Rectal smooth muscle tissue (tissue), 1 donor: ENCODE results near the gene SCRN1.

ENCODE experiments used
- H3K27ac ChIP-seq: one replicate; pipeline ENCODE4 v1.7.0; 2013; ENCODE audit warnings: low read depth, low read length, inconsistent platforms
- H3K27me3 ChIP-seq: one replicate; pipeline ENCODE4 v1.7.0; 2013; ENCODE audit warnings: low read length; ENCODE audit not compliant: control insufficient read depth, insufficient read depth
- H3K36me3 ChIP-seq: one replicate; pipeline ENCODE4 v1.7.0; 2013; ENCODE audit warnings: low read length; ENCODE audit not compliant: control insufficient read depth, insufficient read depth
- H3K4me1 ChIP-seq: one replicate; pipeline ENCODE4 v1.7.0; 2013; ENCODE audit warnings: low read length; ENCODE audit not compliant: control insufficient read depth, insufficient read depth
- H3K4me3 ChIP-seq: one replicate; pipeline ENCODE4 v1.7.0; 2013; ENCODE audit warnings: low read length
- H3K9ac ChIP-seq: one replicate; pipeline ENCODE4 v1.7.0; 2013; ENCODE audit warnings: low read length

Gene SCRN1

DNA sequence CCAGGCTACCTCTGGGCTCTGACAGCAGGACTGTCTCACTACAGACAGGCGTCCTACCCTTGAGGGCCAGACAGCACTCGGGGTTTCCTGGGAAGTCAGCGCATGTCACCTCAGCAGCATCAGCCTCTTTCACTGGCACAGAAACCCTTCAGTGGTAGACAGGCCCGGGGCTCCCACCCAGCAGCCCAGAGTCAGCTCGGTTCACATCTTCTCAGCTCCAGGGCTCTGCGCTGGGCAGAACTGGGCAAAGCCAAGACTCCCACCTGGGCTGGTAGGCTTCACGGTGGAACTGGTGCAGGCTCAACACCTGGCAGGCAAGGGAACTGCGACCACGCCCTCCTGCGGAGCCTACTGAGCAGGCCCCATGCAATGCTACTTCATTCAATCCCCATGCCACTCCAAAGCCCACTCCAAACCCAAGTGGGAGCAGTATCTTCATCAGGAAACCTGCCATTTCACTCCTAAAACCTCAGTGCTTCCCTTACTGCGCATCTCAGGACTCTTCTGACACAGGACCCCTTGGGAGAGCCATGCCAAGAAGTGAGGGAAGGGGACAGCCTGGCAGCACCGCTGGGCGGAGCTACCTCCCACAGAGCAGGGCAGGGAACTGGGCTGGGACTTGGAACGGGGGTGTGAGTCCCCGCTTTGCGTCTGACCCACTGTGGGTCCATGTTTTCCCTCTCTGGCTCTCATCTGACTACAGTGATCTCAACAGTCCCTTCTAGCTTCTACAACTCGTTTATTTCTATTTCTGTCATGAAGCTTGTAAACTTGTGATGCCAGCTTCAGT lies 60.4 kb downstream of the SCRN1 start:
- Histone ChIP-seq H3K9ac (no peak overlapping the region), H3K4me1 (no peaks in the 10 kb centered on the region), H3K27me3 (no peaks in the 10 kb centered on the region), H3K27ac (no peak overlapping the region), H3K4me3 (no peak overlapping the region), H3K36me3 (peaks cover 8% of the 10 kb centered on the region)

DNA sequence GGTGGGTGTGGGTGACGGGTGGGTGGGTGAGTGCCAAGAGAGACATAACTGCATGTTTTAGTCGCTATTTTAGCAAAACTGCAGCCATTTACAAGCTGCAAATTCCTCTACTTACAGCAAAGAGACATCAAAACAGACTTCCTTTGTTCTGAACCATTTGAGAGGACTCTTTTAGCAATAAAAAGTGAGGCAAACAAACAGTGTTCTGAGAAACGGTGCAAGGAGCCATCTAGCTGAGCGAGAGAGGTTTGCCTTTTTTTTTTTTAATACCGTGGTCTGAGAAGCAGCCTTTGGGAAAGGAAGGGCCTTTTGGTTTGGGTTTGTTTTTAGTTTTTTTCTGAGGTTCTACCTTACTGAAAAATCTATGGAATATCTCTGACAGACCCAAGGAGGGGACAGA lies 62.9 kb downstream of the SCRN1 start:
- peaks cover 15% of the 10 kb centered on the region for H3K36me3 ChIP-seq
- H3K4me1 ChIP-seq = no peaks in the 10 kb centered on the region
- no peak overlapping the region for H3K9ac ChIP-seq
- no peak overlapping the region for H3K27ac ChIP-seq
- no peak overlapping the region for H3K4me3 ChIP-seq
- H3K27me3 ChIP-seq = no peaks in the 10 kb centered on the region

DNA sequence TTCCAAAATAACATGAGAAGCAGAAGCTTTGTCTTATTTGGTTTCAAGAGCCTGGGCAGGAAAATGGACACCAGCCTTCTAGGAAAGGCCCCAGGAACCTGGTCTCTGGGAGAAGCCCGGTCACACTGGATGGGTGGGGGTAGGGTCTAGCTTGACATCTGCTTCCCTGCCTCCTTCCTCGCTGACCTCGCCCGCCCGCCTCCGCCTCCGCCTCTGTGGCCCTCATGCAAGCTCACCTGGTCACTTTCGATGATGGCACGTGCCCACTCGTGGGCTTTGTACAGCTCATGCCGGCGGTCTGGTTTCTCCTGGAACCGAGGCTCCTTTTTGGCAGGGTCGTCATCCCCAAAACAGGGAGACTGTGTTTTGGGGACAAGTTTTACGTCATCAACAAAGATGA lies 63.4 kb downstream of the SCRN1 start:
- H3K27ac ChIP-seq = no peak overlapping the region
- no peak overlapping the region for H3K4me3 ChIP-seq
- no peak overlapping the region for H3K9ac ChIP-seq
- no peaks in the 10 kb centered on the region for H3K4me1 ChIP-seq
- H3K27me3 ChIP-seq = no peaks in the 10 kb centered on the region
- H3K36me3 ChIP-seq = peaks cover 15% of the 10 kb centered on the region

DNA sequence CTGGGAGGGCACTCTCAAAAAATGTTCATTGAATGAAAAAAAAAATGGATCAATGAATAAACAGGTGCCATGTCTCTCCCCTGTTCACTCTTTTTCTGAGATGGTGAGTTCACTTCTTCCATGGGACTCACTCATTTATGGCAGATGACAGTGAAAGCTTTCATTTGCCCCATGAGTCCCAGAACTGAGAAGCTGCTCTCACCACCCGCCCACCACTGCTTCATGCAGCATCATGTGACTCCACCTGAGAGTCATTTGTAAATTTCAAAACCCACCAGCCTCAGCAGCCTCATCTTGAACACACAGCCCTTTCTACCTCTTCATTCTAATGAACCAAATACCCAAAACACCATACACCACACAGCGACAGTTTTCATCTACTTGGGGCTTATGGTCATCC lies 64.9 kb downstream of the SCRN1 start:
- no peak overlapping the region for H3K27ac ChIP-seq
- H3K4me3 ChIP-seq = no peak overlapping the region
- peaks cover 15% of the 10 kb centered on the region for H3K36me3 ChIP-seq
- H3K4me1 ChIP-seq = no peaks in the 10 kb centered on the region
- H3K27me3 ChIP-seq = no peaks in the 10 kb centered on the region
- H3K9ac ChIP-seq = no peak overlapping the region

DNA sequence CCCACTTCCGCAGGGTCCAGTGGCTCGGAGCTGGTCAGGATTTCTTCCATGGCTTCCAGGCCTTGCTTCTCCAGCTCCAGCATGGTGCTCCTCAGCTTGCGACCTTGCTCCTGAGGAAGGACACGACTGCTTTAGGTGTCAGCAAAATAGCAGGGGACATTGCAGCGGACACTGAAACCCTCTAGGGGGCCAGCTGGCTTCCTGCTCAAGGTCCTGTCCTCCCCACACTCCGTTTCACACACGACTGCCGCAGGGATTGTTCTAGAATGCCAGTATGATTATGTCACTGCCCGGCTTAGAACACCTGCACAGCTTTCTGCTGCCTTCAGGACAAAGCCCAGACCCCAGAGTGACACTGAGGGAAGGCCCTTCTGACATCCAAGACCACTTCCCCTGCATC lies 65.6 kb downstream of the SCRN1 start:
- Histone ChIP-seq H3K27ac (no peak overlapping the region), H3K36me3 (peaks cover 15% of the 10 kb centered on the region), H3K4me3 (no peak overlapping the region), H3K4me1 (no peaks in the 10 kb centered on the region), H3K9ac (no peak overlapping the region), H3K27me3 (no peaks in the 10 kb centered on the region)

DNA sequence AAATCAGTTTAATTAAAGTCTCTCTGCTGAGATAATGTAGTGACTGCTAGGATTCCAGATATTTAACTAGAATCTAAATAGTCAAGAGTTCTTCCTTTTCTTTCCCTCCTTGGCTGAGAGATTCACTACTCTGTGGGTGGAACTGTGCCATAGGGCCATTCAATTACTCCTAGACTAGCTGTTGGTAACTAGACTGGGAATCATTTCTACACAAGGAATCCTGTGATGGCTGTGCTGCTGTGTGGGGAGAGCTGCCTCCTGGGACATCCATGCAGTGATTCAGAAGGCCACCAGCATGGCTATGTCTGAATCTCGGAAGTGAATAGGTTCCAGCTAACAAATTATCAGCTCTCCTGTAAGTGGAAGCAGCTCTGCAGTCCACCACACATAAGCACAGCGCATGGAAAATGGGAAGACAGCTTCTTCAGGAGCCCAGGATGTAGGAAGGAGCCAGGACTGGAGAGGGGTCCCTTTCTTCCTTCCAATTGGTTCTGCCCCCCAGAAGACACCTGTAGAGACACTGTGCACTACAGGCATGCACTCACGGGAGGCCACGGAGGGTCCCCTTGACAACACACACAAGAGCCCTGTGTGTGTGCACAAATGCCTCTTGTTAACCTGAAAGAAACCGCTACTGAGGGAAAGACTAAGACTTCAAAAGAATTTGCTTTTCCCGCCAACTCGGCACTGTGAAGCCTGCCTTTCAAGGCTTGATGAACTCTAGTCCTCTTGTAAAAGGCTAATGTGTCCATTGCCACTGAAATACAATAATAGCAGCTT lies 66.5 kb downstream of the SCRN1 start:
- no peak overlapping the region for H3K27ac ChIP-seq
- H3K4me1 ChIP-seq = no peaks in the 10 kb centered on the region
- no peak overlapping the region for H3K4me3 ChIP-seq
- H3K9ac ChIP-seq = no peak overlapping the region
- H3K27me3 ChIP-seq = no peaks in the 10 kb centered on the region
- peaks cover 15% of the 10 kb centered on the region for H3K36me3 ChIP-seq

DNA sequence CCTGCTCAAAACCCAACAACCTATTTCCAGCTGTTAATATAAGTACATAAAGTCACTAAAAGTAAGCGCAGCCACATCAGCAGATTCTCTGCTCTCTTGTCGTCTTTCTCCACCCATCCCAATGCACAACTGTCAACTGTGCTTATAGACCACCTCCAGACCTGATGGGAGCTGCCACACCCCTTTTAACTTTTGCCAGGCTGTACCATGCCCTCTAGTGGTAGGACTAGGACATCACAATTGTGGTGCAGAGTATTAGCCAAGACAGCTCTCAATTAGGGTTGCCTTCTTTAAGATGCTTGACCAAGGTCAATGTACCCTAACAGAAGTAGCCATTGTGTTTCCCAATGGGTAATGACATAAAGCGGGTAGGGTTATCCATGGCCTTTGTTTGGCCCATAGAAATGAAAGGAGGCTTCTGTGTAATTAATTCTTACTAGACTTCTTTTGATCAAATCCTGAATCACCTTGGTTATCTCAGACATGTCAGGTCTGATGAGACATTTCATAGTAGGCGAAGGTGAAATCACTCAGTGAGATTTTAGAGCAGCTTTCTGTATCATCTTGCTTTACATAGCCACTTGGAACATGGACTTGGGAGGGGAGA lies 68.1 kb downstream of the SCRN1 start:
- no peaks in the 10 kb centered on the region for H3K27me3 ChIP-seq
- H3K27ac ChIP-seq = no peak overlapping the region
- peaks cover 15% of the 10 kb centered on the region for H3K36me3 ChIP-seq

DNA sequence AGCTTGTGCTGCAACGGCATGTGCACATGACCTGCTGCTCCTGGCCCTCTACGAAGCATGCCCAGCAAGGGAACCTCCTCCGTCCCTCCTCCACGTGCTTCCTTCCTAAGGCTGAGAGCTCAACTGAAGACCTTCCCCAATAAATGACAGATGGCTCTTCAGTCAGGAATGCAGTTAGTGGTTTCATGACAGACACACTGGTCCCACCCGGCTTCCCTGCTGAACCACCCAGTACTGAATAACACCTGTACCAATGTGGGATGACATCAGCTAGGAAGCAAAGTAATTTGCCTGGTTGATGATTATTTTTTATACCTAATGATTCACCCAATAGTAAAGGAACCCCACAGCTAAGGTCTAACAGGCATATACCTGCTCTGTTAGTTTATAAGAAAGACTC lies 69.1 kb downstream of the SCRN1 start:
- H3K4me3 ChIP-seq = no peak overlapping the region
- H3K36me3 ChIP-seq = peaks cover 15% of the 10 kb centered on the region
- peaks cover 3% of the 10 kb centered on the region for H3K4me1 ChIP-seq
- no peak overlapping the region for H3K9ac ChIP-seq
- H3K27me3 ChIP-seq = no peaks in the 10 kb centered on the region
- no peak overlapping the region for H3K27ac ChIP-seq

More for the DNA sequence above, 68.1 kb downstream of the SCRN1 start:
- no peaks in the 10 kb centered on the region for H3K4me1 ChIP-seq
- H3K9ac ChIP-seq = no peak overlapping the region
- H3K4me3 ChIP-seq = no peak overlapping the region

DNA sequence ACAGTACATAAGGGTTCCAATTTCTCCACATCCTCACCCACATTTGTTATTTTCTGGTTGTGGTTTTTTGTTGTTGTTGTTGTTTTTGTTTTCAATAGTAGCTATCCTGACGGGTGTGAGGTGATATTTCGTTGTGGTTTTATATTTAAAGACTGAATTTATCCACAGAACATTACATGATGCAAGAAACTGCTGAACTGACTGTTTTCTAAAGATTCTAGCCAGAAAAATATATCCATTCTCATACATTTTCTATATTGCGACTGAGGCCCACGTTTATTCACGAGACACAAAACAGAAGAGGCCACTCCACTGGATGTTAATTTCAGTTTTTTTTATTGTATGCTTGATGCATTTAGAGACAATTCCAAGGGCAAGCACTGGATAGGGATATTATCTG lies 69.8 kb downstream of the SCRN1 start:
- peaks cover 15% of the 10 kb centered on the region for H3K36me3 ChIP-seq
- H3K4me3 ChIP-seq = no peak overlapping the region
- no peaks in the 10 kb centered on the region for H3K27me3 ChIP-seq
- no peak overlapping the region for H3K27ac ChIP-seq
- no peak overlapping the region for H3K9ac ChIP-seq
- H3K4me1 ChIP-seq = peaks cover 3% of the 10 kb centered on the region

DNA sequence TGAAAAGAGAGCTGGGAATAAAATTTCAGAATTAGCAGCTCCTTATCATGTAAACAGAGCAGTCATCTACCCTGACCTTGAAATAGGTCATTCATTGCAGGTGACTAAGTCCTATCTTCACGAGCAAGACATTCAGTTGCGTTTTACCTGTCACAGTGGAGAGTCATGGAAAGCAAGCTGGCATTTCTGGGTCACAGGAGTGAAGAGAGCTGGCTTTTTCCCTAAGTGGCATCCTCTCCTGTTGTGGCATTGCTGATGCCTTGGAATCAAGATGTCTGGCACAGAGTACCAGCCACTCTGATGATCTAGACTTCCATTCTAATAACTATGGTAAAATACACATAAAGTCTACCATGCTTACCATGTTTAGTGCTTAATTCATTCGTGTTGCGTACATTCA lies 70.8 kb downstream of the SCRN1 start:
- H3K27ac ChIP-seq = no peak overlapping the region
- no peak overlapping the region for H3K4me3 ChIP-seq
- H3K27me3 ChIP-seq = no peaks in the 10 kb centered on the region
- H3K4me1 ChIP-seq = peaks cover 3% of the 10 kb centered on the region
- H3K36me3 ChIP-seq = peaks cover 9% of the 10 kb centered on the region
- no peak overlapping the region for H3K9ac ChIP-seq

DNA sequence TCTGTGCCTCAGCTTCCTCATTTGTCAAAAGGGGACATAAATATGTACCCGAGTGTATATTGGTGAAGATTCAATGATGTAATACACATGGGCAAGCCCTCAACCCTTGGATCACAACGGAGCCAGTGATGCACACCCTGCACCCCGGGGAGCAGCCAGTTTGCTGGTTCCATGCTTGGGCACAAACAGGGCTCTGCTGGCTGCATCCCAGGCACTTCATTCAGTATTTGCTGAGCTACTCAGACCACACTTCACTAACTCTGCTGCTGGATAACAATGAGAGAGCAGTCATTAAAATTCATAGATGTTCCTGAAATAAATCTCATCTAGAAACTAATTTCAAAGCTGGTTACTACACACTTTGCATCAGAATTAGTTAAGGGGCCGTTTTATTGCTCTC lies 72.0 kb downstream of the SCRN1 start:
- no peak overlapping the region for H3K27ac ChIP-seq
- no peaks in the 10 kb centered on the region for H3K36me3 ChIP-seq
- H3K4me1 ChIP-seq = peaks cover 3% of the 10 kb centered on the region
- no peaks in the 10 kb centered on the region for H3K27me3 ChIP-seq
- no peak overlapping the region for H3K9ac ChIP-seq
- no peak overlapping the region for H3K4me3 ChIP-seq

DNA sequence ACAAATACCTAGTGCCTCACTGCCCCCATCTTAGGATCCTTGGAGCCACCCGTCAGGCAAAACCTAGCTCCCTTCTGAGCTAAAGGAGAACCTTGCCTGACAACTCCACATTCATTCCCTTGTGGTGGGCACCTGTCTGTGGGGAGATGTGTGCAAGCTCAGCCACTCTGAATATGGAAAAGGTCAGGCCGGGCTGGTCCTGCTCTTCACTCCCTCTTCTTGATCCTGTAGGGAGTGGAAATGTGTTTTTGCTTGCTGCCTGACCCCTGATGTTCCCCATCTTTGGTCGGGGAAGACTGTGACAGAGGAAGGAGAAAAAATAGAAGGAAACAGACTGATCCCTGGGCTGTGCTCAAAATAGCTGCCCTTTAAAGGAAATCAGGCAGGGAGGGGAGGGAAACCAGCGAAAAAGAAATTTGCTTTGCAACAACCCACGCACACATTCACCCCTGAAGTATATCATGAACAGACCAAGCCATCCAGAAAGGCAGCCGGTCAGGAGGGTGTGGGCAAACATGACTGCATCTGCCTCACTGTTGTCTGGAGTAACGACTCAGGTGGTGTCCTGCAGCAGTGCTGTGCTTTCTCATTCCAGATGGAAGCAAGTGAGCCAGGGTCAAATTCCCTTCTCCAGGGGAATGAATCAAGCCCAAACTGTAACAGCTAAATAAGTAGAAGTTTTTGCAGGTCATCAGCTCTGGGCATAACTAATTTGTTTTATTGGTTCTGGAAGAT lies 74.0 kb downstream of the SCRN1 start:
- Histone ChIP-seq H3K27me3 (no peaks in the 10 kb centered on the region), H3K4me3 (no peak overlapping the region), H3K4me1 (peaks cover 3% of the 10 kb centered on the region), H3K36me3 (no peaks in the 10 kb centered on the region), H3K27ac (no peak overlapping the region), H3K9ac (no peak overlapping the region)
